Activated CD8-positive, alpha-beta T cell treated with anti-CD3 and anti-CD28 coated beads, Interleukin-2, amount 10 ng/mL, durations not matched to agents 7 days and 5 days (primary cell): Measurements from ENCODE around the gene ZNF628. TPM values are rescaled to one million over a fixed set of nuclear protein-coding genes. Genes with fewer than 3 reads are reported as not detected.

Experiments used
- ATAC-seq: fragments of 150-1000 bp; cut with Tn5 transposase; one replicate; pipeline ENCODE4 v1.10.0; 2021; ENCODE audit warnings: moderate library complexity
- CTCF ChIA-PET: fragments of 350-600 bp; sonication (Branson Sonifier 250); formaldehyde crosslinking; loops from one replicate; lab custom pipeline; 2021; ENCODE audit warnings: antibody characterized with exemption; lab: Charles Lee
- POLR2A ChIA-PET: fragments of 350-600 bp; sonication (Branson Sonifier 250); formaldehyde crosslinking; loops from one replicate; lab custom pipeline; 2021; ENCODE audit warnings: antibody characterized with exemption; lab: Charles Lee
- DNase-seq: peaks from one replicate; pipeline ENCODE4 v3.0.0-alpha.2; 2020
- H3K27ac Mint-ChIP-seq: one replicate; pipeline ENCODE4 v1.8.0; 2021; ENCODE audit warnings: mild to moderate bottlenecking, mixed read lengths
- H3K27me3 Mint-ChIP-seq: one replicate; pipeline ENCODE4 v1.8.0; 2021; ENCODE audit warnings: low read depth, mixed read lengths
- H3K36me3 Mint-ChIP-seq: one replicate; pipeline ENCODE4 v1.8.0; 2021; ENCODE audit warnings: low read depth, mixed read lengths
- H3K4me1 Mint-ChIP-seq: one replicate; pipeline ENCODE4 v1.8.0; 2021; ENCODE audit warnings: low read depth, mixed read lengths
- H3K4me3 Mint-ChIP-seq: one replicate; pipeline ENCODE4 v1.8.0; 2021; ENCODE audit warnings: mild to moderate bottlenecking, mixed read lengths
- H3K9me3 Mint-ChIP-seq: one replicate; pipeline ENCODE4 v1.8.0; 2022; ENCODE audit warnings: mixed read lengths; ENCODE audit not compliant: insufficient read depth
- total RNA-seq, 2 experiments: library from RNA; stranded (reverse); gene quantifications; one replicate each; pipeline ENCODE4 v1.2.3, GENCODE V29; 2021

The ZNF628 gene
- total RNA-seq, 2 experiments from 2014 or later = 10.2 to 11.6 TPM

DNA sequence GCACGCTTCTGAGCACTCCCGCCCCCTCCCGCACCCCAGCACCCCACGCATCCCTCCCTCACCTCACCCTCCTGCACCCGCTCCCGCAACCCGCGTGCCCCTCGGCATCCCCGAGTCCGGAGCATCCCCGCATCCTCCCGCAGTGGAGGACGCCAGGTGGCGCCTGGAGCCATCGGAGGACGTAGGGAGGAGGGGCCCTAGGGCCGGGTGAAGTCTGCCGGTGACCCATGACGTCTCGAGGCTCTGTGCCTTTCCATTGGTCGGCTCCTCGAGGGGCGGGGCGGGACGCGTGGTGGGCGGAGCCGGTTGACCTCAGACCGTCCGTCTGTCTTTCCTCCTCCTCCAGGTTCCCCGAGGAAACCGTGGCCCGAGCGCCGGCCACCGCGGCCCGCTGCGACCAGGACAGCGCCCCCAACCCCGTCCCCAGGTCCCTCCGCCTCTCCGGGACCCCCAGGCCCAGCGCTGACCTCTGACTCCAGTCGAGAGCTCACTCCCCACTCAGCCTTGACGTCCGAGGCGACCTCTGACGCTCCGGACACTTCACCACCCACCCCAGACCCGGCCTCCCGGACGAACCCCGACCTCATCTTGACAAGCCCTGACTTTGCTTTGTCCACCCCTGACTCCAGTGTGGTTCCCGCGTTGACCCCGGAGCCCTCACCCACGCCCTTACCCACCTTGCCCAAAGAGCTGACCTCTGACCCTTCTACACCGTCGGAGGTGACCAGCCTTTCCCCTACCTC is 40.6 kb downstream of the ZNF628 start:
- CTCF ChIA-PET = interaction anchor here (0.6 to 1.9 kb wide), 5 partner anchors 89 to 447 kb away, joined by 3 to 28 read pairs (median 10); partner anchors contain the start of genes ZNF784 and ZNF865
- H3K36me3 Mint-ChIP-seq = no peaks in the 10 kb centered on the region
- DNase-seq (peak; percentile 93), ATAC-seq (peak; percentile 100)
- H3K9me3 Mint-ChIP-seq = no peaks in the 10 kb centered on the region
- POLR2A ChIA-PET = no interaction called here
- no peaks in the 10 kb centered on the region for H3K27me3 Mint-ChIP-seq
- peak overlapping the region; percentile 49 for H3K4me3 Mint-ChIP-seq
- peaks cover 5% of the 10 kb centered on the region for H3K4me1 Mint-ChIP-seq
- peak overlapping the region; percentile 73 for H3K27ac Mint-ChIP-seq

DNA sequence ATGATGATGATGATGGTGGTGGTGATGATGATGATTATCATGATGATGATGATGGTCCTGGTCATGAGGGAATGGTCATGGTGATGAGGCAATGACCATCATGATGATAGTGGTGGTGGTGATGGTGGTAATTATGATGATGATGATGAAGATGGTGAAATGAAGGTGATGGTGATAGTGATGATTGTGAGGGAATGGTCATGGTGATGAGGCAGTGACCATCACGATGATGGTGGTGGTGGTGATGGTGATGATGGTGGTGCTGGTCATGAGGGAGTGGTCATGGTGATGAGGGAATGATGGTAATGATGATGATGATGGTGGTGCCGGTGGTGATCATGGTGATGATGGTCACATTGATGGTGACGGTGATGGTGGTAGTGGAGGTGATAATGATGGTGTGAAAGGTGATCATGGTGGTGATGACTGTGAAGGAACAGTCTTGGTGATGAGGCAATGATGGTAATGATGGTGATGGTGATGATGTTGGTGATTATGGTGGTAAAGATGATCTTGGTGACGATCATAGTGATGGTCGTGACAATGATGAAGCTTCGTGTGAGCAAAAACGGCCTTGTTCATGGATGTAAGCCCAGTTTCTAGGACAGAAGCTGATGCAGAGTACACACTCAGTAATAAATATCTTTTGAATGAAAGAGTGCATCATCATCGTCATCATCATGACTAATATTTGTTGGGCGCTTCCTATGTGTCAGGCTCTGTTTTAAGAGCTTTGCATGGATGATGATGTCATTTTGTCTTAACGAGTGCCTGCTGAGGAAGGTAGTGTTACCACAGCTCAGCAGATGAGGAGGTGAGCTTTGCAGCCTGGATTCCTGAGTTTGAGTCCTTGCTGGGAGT is 43.3 kb downstream of the ZNF628 start:
- no peaks in the 10 kb centered on the region for H3K27me3 Mint-ChIP-seq
- no peaks in the 10 kb centered on the region for H3K36me3 Mint-ChIP-seq
- CTCF ChIA-PET = interaction anchor here (1.0 to 1.2 kb wide), 2 partner anchors 86 to 111 kb away, joined by 4 to 5 read pairs; partner anchors contain the start of gene ZNF865
- no peak for DNase-seq
- POLR2A ChIA-PET = no interaction called here
- ATAC-seq = no peak
- no peak overlapping the region for H3K4me3 Mint-ChIP-seq
- H3K27ac Mint-ChIP-seq = no peak overlapping the region
- no peaks in the 10 kb centered on the region for H3K9me3 Mint-ChIP-seq
- peaks cover 5% of the 10 kb centered on the region for H3K4me1 Mint-ChIP-seq

DNA sequence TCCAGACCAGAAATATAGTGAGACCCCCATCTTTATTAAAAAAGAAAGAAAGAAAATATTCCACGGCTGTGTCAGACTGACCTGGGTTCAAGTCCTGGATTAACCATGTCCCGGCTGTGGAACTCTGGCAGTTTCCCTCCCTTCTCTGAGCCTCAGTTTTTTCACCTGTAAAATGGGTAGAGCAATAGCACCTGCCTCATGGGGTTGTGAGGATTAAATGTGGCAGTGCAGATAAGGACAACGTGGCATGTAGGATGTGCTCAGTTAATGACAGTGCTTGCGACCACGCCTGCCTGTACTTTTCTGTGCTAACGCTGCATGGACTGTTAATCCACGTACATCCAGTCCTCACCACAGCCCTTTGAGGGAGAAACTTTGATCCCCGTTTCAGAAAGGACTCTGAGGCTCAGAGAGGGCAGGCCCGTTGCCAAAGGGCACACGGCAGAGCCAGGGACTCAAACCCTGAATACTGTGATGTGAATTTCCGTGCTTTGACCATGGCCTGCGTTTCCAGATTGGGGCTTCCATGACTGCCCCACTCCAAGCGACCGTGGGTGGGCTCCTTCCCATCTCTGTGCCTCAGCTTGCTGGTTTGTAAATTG is 44.4 kb downstream of the ZNF628 start:
- ChIA-PET POLR2A (no interaction called here), CTCF (interaction anchor here (1.2 kb wide), 1 partner anchor 85 kb away, joined by 5 read pairs; the partner anchor contains the start of gene ZNF865)
- no peaks in the 10 kb centered on the region for H3K27me3 Mint-ChIP-seq
- H3K4me3 Mint-ChIP-seq = no peak overlapping the region
- no peak overlapping the region for H3K27ac Mint-ChIP-seq
- H3K4me1 Mint-ChIP-seq = peaks cover 5% of the 10 kb centered on the region
- ATAC-seq = no peak
- no peaks in the 10 kb centered on the region for H3K36me3 Mint-ChIP-seq
- no peaks in the 10 kb centered on the region for H3K9me3 Mint-ChIP-seq
- no peak for DNase-seq

- DNase-seq = no peak
- no peak for ATAC-seq
- no peak overlapping the region for H3K4me3 Mint-ChIP-seq
- CTCF ChIA-PET = interaction anchor here (1.1 kb wide), 1 partner anchor 81 kb away, joined by 3 read pairs; no protein-coding TSS in a partner anchor
- H3K27me3 Mint-ChIP-seq = no peaks in the 10 kb centered on the region
- no peaks in the 10 kb centered on the region for H3K36me3 Mint-ChIP-seq
- POLR2A ChIA-PET = no interaction called here
- H3K9me3 Mint-ChIP-seq = no peaks in the 10 kb centered on the region
- H3K27ac Mint-ChIP-seq = no peak overlapping the region
- no peaks in the 10 kb centered on the region for H3K4me1 Mint-ChIP-seq
Observed at GRCh38 chr19:55525289-55526101, 49.1 kb downstream of the ZNF628 start.

DNA sequence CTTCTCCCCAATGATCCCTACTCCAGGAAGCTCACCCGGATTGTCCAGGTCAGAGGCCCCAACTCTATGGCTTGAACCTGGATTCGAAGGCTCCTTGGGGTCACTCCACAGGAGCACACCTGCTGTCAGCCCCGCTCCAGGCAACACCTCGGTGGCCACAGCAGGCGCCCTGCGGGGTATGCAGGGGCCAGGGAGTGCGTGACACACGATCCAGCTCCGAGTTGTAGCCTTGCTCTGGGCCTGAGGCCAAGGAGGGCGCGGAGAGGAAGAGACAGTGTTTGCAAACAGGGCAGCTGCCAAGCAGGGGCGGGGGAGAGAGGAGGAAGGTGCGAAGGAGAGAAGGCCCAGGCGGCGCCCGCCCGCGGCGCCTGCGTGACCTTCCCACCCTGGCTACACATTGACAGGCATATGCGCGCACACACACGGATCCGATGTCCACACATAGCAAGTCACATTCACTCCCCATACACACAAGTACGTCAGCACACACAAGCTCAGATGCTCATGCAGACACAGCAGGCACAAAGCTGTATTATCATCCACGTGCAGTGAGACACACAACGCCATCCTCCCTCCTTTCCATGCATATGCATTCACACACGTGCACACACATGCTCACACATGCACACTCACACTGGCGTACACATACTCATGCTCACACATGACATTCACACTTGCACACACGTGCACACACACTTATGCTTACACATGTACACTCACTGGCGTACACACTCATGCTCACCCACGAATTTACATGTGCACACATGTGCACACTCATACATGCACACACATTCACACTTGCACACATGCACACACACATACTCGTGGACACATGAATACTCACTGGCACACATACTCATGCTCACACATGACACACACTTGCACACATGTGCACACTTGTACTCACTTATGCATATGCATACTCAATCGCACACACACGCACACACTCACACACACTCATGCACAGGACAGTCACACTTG is 50.1 kb downstream of the ZNF628 start:
- ChIA-PET CTCF (interaction anchor here (1.1 kb wide), 1 partner anchor 80 kb away, joined by 3 read pairs; no protein-coding TSS in a partner anchor), POLR2A (no interaction called here)
- H3K27me3 Mint-ChIP-seq = no peaks in the 10 kb centered on the region
- no peaks in the 10 kb centered on the region for H3K4me1 Mint-ChIP-seq
- H3K4me3 Mint-ChIP-seq = no peak overlapping the region
- no peaks in the 10 kb centered on the region for H3K9me3 Mint-ChIP-seq
- no peak for ATAC-seq
- H3K36me3 Mint-ChIP-seq = no peaks in the 10 kb centered on the region
- no peak overlapping the region for H3K27ac Mint-ChIP-seq
- no peak for DNase-seq

GRCh38 chr19:55527197-55528029 is 51.0 kb downstream of the ZNF628 start:
- Mint-ChIP-seq H3K36me3 (no peaks in the 10 kb centered on the region), H3K9me3 (no peaks in the 10 kb centered on the region), H3K4me1 (no peaks in the 10 kb centered on the region), H3K4me3 (no peak overlapping the region), H3K27ac (no peak overlapping the region), H3K27me3 (no peaks in the 10 kb centered on the region)
- ATAC-seq (no peak), DNase-seq (no peak)
- POLR2A ChIA-PET = no interaction called here
- CTCF ChIA-PET = no interaction called here

DNA sequence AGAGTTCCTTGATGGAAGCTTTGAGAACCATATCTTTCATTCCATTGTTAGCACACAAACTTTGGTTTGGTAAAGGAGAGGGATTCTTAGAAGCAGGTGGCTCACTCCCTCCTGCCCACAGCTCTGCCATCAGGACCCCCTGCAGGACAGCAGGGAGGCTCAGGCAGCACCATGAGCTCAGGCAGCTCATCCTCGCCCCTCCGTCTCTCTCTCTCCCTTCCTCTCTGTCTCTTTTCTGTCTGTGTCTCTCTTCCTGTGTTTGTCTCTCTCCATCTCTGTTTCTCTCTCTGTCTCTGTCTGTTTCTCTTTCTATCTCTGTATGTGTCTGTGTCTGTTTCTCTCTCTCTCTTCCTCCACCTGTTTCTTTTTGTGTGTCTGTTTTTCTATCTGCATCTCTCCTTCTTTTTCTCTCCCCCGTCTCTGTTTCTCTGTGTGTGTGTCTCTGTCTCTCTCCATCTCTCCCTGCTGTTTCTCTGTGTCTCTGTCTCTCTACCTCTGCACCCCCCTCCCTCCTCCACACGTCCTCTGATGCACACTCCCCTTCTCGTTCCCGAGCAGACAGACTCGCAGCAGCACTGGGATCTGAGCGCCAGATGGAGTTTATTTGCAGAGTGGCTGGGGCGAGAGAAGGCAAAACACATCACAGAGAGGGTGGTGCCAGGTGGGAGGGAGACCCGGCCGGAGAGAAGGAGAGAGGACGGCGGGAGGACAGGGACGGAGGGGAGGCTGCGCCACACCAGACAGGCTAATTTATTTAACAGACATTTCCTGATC is 51.8 kb downstream of the ZNF628 start:
- H3K4me3 Mint-ChIP-seq = no peak overlapping the region
- H3K27ac Mint-ChIP-seq = no peak overlapping the region
- H3K4me1 Mint-ChIP-seq = no peaks in the 10 kb centered on the region
- no peak for ATAC-seq
- no peaks in the 10 kb centered on the region for H3K9me3 Mint-ChIP-seq
- POLR2A ChIA-PET = no interaction called here
- no peak for DNase-seq
- H3K27me3 Mint-ChIP-seq = no peaks in the 10 kb centered on the region
- H3K36me3 Mint-ChIP-seq = no peaks in the 10 kb centered on the region
- CTCF ChIA-PET = no interaction called here

DNA sequence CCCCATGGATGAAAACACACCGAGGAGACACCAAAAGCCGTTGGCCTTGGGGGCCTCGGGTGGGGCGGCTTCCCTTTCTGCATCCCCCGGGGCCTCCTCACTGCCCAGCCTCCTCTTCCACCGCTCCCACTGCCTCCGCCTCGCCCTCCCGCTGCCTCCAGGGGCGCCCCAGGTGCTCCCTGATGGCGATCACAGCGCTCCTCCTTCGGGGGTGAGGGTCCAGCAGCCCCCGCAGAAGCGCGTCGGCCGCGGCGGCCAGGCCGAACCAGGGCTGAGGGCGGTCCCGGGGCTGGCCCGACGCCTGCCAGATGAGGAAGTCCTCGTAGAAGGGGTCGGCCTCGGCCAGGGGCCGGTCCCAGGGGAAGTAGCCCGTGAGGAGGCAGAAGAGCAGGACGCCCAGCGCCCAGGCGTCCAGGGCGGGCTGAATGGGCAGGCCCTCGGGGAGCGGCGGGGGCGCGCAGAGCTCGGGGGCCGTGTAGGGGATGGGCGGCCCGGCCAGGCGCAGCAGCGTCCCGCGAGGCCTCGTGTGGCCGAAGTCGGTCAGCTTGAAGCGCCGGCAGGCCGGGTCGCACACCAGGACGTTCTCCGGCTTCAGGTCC is 53.3 kb downstream of the ZNF628 start:
- no peak overlapping the region for H3K4me3 Mint-ChIP-seq
- H3K27ac Mint-ChIP-seq = no peak overlapping the region
- DNase-seq (no peak), ATAC-seq (no peak)
- no peaks in the 10 kb centered on the region for H3K27me3 Mint-ChIP-seq
- no peaks in the 10 kb centered on the region for H3K9me3 Mint-ChIP-seq
- H3K4me1 Mint-ChIP-seq = no peaks in the 10 kb centered on the region
- ChIA-PET CTCF (no interaction called here), POLR2A (no interaction called here)
- H3K36me3 Mint-ChIP-seq = no peaks in the 10 kb centered on the region

DNA sequence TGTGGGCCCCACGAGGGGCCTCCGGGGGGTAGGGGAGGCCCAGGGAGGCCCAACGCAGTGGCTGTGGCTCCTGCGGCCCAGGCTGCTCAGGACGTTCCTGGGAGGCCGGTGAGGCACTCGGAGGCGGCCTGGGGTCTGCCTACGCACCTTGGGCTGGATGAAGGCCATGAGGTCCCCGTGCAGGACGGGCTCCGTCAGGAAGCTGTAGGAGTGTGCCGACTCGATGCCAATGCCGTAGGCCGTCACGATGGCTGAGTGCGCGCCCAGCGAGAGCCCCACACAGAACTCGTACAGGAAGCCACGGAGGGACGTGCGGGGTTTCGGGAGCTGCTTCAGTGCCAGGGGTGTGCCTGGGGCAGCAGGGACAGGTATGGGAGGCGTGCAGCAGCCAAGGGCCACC is 54.6 kb downstream of the ZNF628 start:
- Mint-ChIP-seq H3K36me3 (no peaks in the 10 kb centered on the region), H3K27me3 (no peaks in the 10 kb centered on the region), H3K9me3 (no peaks in the 10 kb centered on the region), H3K4me3 (no peak overlapping the region), H3K4me1 (no peaks in the 10 kb centered on the region), H3K27ac (no peak overlapping the region)
- no peak for DNase-seq
- no peak for ATAC-seq
- CTCF ChIA-PET = no interaction called here
- POLR2A ChIA-PET = no interaction called here
